ENCODE data around the gene TAF8. TPM values are rescaled to one million over a fixed set of nuclear protein-coding genes. Genes with fewer than 3 reads are reported as not detected.
A peak's percentile ranks its signal among the peaks of the same experiment; 100 is the strongest.

Gene TAF8
- total RNA-seq, 1 donor from 2014 or later = 21.9 TPM

GRCh38 chr6:42047790-42048405, 2.4 kb upstream of the TAF8 start:
- Mint-ChIP-seq H3K27me3 (ENCODE audit: unreplicated experiment) (peaks cover 14% of the 10 kb centered on the region), H3K9me3 (ENCODE audit: unreplicated experiment) (no peaks in the 10 kb centered on the region), H3K4me1 (ENCODE audit: unreplicated experiment) (peaks cover 32% of the 10 kb centered on the region), H3K27ac (ENCODE audit: unreplicated experiment) (no peak overlapping the region), H3K36me3 (ENCODE audit: low read depth, unreplicated experiment) (no peaks in the 10 kb centered on the region), H3K4me3 (ENCODE audit: unreplicated experiment) (peak overlapping the region; percentile 82)
- no peak for DNase-seq (ENCODE audit: low spot score)
- no peak for TF ChIP-seq CTCF (IDR thresholded peaks at IDR 0.05; ENCODE audit: unreplicated experiment)

- H3K4me3 Mint-ChIP-seq (ENCODE audit: unreplicated experiment) = peak overlapping the region; percentile 81
- TF ChIP-seq CTCF (IDR thresholded peaks at IDR 0.05; ENCODE audit: unreplicated experiment) = no peak
- peaks cover 4% of the 10 kb centered on the region for H3K36me3 Mint-ChIP-seq (ENCODE audit: low read depth, unreplicated experiment)
- no peak overlapping the region for H3K27ac Mint-ChIP-seq (ENCODE audit: unreplicated experiment)
- H3K4me1 Mint-ChIP-seq (ENCODE audit: unreplicated experiment) = peaks cover 29% of the 10 kb centered on the region
- peaks cover 13% of the 10 kb centered on the region for H3K27me3 Mint-ChIP-seq (ENCODE audit: unreplicated experiment)
- H3K9me3 Mint-ChIP-seq (ENCODE audit: unreplicated experiment) = no peaks in the 10 kb centered on the region
- DNase-seq (ENCODE audit: low spot score) = no peak
Measured at GRCh38 chr6:42049116-42049809, 1.1 kb upstream of the TAF8 start.

GRCh38 chr6:42049948-42050296, 402 bp upstream of the TAF8 start:
- Mint-ChIP-seq H3K27me3 (ENCODE audit: unreplicated experiment) (peaks cover 13% of the 10 kb centered on the region), H3K4me3 (ENCODE audit: unreplicated experiment) (peak overlapping the region; percentile 96), H3K27ac (ENCODE audit: unreplicated experiment) (no peak overlapping the region), H3K36me3 (ENCODE audit: low read depth, unreplicated experiment) (peaks cover 5% of the 10 kb centered on the region), H3K9me3 (ENCODE audit: unreplicated experiment) (no peaks in the 10 kb centered on the region), H3K4me1 (ENCODE audit: unreplicated experiment) (peaks cover 29% of the 10 kb centered on the region)
- DNase-seq (ENCODE audit: low spot score) = no peak
- TF ChIP-seq CTCF (IDR thresholded peaks at IDR 0.05; ENCODE audit: unreplicated experiment) = no peak

- Mint-ChIP-seq H3K27ac (ENCODE audit: unreplicated experiment) (peak overlapping the region; percentile 98), H3K36me3 (ENCODE audit: low read depth, unreplicated experiment) (peaks cover 15% of the 10 kb centered on the region), H3K27me3 (ENCODE audit: unreplicated experiment) (peaks cover 13% of the 10 kb centered on the region), H3K9me3 (ENCODE audit: unreplicated experiment) (no peaks in the 10 kb centered on the region), H3K4me1 (ENCODE audit: unreplicated experiment) (peaks cover 16% of the 10 kb centered on the region), H3K4me3 (ENCODE audit: unreplicated experiment) (peak overlapping the region; percentile 96)
- DNase-seq (ENCODE audit: low spot score) = no peak
- TF ChIP-seq CTCF (IDR thresholded peaks at IDR 0.05; ENCODE audit: unreplicated experiment) = no peak
Measured at GRCh38 chr6:42051268-42051653, 937 bp downstream of the TAF8 start.

GRCh38 chr6:42053601-42054000, 3.3 kb downstream of the TAF8 start:
- Mint-ChIP-seq H3K27ac (ENCODE audit: unreplicated experiment) (no peak overlapping the region), H3K36me3 (ENCODE audit: low read depth, unreplicated experiment) (peaks cover 31% of the 10 kb centered on the region), H3K4me1 (ENCODE audit: unreplicated experiment) (peaks cover 8% of the 10 kb centered on the region), H3K4me3 (ENCODE audit: unreplicated experiment) (no peak overlapping the region), H3K27me3 (ENCODE audit: unreplicated experiment) (peaks cover 3% of the 10 kb centered on the region), H3K9me3 (ENCODE audit: unreplicated experiment) (no peaks in the 10 kb centered on the region)
- TF ChIP-seq CTCF (IDR thresholded peaks at IDR 0.05; ENCODE audit: unreplicated experiment) = no peak
- no peak for DNase-seq (ENCODE audit: low spot score)
